Activated CD4-positive, alpha-beta memory T cell treated with anti-CD3 and anti-CD28 coated beads, Interleukin-2, amount 10 ng/mL, durations not matched to agents 7 days and 5 days (primary cell): ENCODE data around the gene DNASE1L2. TPM values are rescaled to one million over a fixed set of nuclear protein-coding genes. Genes with fewer than 3 reads are reported as not detected.

Experiments
- CTCF ChIA-PET: fragments of 350-600 bp; sonication (Branson Sonifier 250); formaldehyde crosslinking; loops from one replicate; lab custom pipeline; 2021; ENCODE audit warnings: antibody characterized with exemption, inconsistent platforms; lab: Charles Lee
- POLR2A ChIA-PET: fragments of 350-600 bp; sonication (Branson Sonifier 250); formaldehyde crosslinking; loops from one replicate; lab custom pipeline; 2021; ENCODE audit warnings: antibody characterized with exemption; lab: Charles Lee
- DNase-seq: peaks from one replicate; pipeline ENCODE4 v3.0.0-alpha.2; 2020
- H3K27ac Mint-ChIP-seq: one replicate; pipeline ENCODE4 v1.8.0; 2021; ENCODE audit warnings: mild to moderate bottlenecking, mixed read lengths
- H3K27me3 Mint-ChIP-seq: one replicate; pipeline ENCODE4 v1.8.0; 2021; ENCODE audit warnings: mixed read lengths
- H3K36me3 Mint-ChIP-seq: one replicate; pipeline ENCODE4 v1.8.0; 2021; ENCODE audit warnings: low read depth, mixed read lengths
- H3K4me1 Mint-ChIP-seq: one replicate; pipeline ENCODE4 v1.8.0; 2021; ENCODE audit warnings: mixed read lengths
- H3K4me3 Mint-ChIP-seq: one replicate; pipeline ENCODE4 v1.8.0; 2021; ENCODE audit warnings: mild to moderate bottlenecking, mixed read lengths
- H3K9me3 Mint-ChIP-seq: one replicate; pipeline ENCODE4 v1.8.0; 2021; ENCODE audit warnings: mixed read lengths
- total RNA-seq, 2 experiments: library from RNA; stranded (reverse); gene quantifications; one replicate each; pipeline ENCODE4 v1.2.3, GENCODE V29; 2021

The DNASE1L2 gene
- total RNA-seq, 2 experiments from 2014 or later: 2.0 to 2.3 TPM

- Mint-ChIP-seq H3K4me1 (peaks cover 2% of the 10 kb centered on the region), H3K27ac (no peak overlapping the region), H3K9me3 (no peaks in the 10 kb centered on the region), H3K4me3 (no peak overlapping the region), H3K27me3 (no peaks in the 10 kb centered on the region), H3K36me3 (peaks cover 13% of the 10 kb centered on the region)
- POLR2A ChIA-PET: no interaction called here
- CTCF ChIA-PET: no interaction called here
- no peak for DNase-seq
These were observed 5.0 kb upstream of the DNASE1L2 start for GRCh38 chr16:2231016-2231931.

DNA sequence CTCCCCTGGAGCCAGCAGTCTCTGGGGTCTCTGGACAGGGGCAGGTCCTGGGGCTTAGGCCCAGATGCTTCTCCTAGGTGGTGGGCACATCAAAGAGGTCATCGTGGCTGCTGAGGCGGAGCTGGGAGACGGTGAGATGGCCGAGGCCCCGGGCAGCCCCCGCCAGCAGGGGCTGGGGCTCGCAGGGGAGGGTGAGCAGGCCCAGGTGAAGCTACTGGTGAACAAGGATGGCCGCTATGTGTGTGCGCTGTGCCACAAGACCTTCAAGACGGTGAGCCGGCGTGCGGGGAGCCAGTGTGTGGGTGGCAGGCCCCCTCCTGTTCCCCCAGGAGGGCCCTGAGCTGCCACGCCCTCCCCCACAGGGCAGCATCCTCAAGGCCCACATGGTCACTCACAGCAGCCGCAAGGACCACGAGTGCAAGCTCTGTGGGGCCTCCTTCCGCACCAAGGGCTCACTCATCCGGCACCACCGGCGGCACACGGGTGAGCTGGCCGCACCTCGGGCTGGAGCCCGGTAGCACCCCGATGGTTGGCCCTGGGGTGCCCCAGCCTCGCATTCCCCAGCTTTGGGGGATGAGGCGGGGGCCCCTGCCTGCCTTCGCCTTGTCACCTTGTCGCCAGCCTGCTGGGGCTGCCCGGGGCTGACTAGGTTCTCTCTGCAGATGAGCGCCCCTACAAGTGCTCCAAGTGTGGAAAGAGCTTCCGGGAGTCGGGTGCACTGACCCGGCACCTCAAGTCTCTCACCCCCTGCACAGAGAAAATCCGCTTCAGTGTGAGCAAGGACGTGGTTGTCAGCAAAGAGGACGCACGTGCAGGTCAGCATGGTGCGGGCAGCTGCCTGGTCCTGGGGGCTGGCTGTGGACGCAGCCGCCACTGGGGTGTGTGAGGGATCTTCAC is 3.9 kb upstream of the DNASE1L2 start:
- no peaks in the 10 kb centered on the region for H3K27me3 Mint-ChIP-seq
- H3K4me3 Mint-ChIP-seq: no peak overlapping the region
- no peak overlapping the region for H3K27ac Mint-ChIP-seq
- no peaks in the 10 kb centered on the region for H3K9me3 Mint-ChIP-seq
- peaks cover 10% of the 10 kb centered on the region for H3K36me3 Mint-ChIP-seq
- DNase-seq: no peak
- ChIA-PET POLR2A (interaction anchor here (2.0 kb wide), 1 partner anchor 18 kb away, joined by 7 read pairs; no protein-coding TSS in a partner anchor), CTCF (no interaction called here)
- no peaks in the 10 kb centered on the region for H3K4me1 Mint-ChIP-seq

- ChIA-PET CTCF (no interaction called here), POLR2A (interaction anchor here (2.0 kb wide), 1 partner anchor 17 kb away, joined by 7 read pairs; no protein-coding TSS in a partner anchor)
- Mint-ChIP-seq H3K27me3 (no peaks in the 10 kb centered on the region), H3K36me3 (peaks cover 10% of the 10 kb centered on the region), H3K9me3 (no peaks in the 10 kb centered on the region), H3K27ac (no peak overlapping the region), H3K4me1 (no peaks in the 10 kb centered on the region), H3K4me3 (no peak overlapping the region)
- DNase-seq: no peak
These were observed 3.0 kb upstream of the DNASE1L2 start for GRCh38 chr16:2233046-2233775.

- no peak overlapping the region for H3K4me3 Mint-ChIP-seq
- H3K36me3 Mint-ChIP-seq: peaks cover 10% of the 10 kb centered on the region
- DNase-seq: no peak
- no peak overlapping the region for H3K27ac Mint-ChIP-seq
- POLR2A ChIA-PET: interaction anchor here (2.0 kb wide), 1 partner anchor 16 kb away, joined by 7 read pairs; no protein-coding TSS in a partner anchor
- CTCF ChIA-PET: no interaction called here
- H3K4me1 Mint-ChIP-seq: no peaks in the 10 kb centered on the region
- no peaks in the 10 kb centered on the region for H3K27me3 Mint-ChIP-seq
- no peaks in the 10 kb centered on the region for H3K9me3 Mint-ChIP-seq
These were observed 2.1 kb upstream of the DNASE1L2 start for GRCh38 chr16:2233872-2234812.

DNA sequence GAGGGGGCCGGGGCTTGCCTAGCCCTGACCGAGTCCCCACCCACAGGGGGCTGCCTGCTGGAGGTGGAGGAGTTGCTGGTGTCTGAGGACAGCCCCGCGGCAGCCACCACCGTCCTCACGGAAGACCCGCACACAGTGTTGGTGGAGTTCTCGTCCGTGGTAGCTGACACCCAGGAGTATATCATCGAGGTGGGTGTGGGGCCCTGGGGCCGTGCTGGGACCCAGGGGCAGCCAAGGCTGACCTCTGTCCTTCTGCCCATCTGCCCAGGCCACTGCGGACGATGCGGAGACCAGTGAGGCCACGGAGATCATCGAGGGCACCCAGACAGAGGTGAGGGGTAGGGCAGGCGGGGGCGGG is 1.5 kb upstream of the DNASE1L2 start:
- ChIA-PET POLR2A (no interaction called here), CTCF (no interaction called here)
- H3K27me3 Mint-ChIP-seq: no peaks in the 10 kb centered on the region
- H3K4me3 Mint-ChIP-seq: no peak overlapping the region
- H3K27ac Mint-ChIP-seq: no peak overlapping the region
- H3K9me3 Mint-ChIP-seq: no peaks in the 10 kb centered on the region
- peaks cover 9% of the 10 kb centered on the region for H3K36me3 Mint-ChIP-seq
- no peaks in the 10 kb centered on the region for H3K4me1 Mint-ChIP-seq
- DNase-seq: no peak

DNA sequence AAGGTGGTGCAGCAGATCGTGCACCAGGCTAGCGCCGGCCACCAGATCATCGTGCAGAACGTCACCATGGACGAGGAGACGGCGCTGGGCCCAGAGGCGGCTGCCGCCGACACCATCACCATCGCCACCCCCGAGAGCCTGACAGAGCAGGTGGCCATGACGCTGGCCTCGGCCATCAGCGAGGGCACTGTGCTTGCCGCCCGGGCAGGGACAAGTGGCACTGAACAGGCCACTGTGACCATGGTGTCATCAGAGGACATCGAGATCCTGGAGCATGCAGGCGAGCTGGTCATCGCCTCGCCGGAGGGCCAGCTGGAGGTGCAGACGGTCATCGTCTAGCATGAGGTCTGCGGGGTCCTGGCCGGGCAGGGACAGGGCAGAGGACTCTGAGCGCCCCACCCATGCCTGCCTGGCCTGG is 1.0 kb upstream of the DNASE1L2 start:
- POLR2A ChIA-PET: no interaction called here
- Mint-ChIP-seq H3K27me3 (no peaks in the 10 kb centered on the region), H3K36me3 (peaks cover 5% of the 10 kb centered on the region)

DNA sequence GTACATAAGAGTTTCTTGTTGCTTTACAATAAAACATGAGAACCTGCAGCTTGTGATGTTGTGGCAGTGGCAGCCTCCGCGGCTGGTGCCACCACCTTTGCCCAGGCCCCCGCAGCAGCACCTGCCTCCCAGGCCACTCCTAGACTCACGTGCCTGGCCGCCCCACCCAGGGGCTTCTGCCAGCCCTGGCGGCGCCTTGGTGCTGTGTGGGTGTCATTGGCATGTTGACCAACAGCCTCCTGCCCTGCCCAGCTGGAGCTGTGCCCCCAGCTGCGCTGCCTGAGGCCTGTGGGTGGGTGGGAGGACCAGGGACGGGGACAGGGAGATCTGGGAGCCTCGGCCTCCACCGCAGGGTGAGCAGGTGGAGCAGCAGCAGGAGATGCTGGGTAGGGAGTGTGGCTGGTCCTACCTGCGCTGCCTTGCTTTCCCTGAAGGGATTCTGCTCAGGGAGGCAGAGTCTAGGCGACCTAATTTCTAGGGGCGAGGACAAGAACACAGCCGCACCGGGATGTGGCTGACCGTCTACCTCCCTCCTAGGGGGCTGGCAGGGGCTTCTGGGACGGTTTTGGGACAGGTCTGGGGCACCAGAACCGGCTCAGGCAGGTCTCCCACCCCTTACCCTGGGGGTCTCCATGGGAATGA is 428 bp upstream of the DNASE1L2 start:
- Mint-ChIP-seq H3K27ac (no peak overlapping the region), H3K9me3 (no peaks in the 10 kb centered on the region), H3K36me3 (peaks cover 5% of the 10 kb centered on the region), H3K4me1 (no peaks in the 10 kb centered on the region), H3K27me3 (no peaks in the 10 kb centered on the region), H3K4me3 (no peak overlapping the region)
- ChIA-PET CTCF (no interaction called here), POLR2A (interaction anchor here (0.8 to 2.5 kb wide), 3 partner anchors 10 to 21 kb away, joined by 3 to 11 read pairs (median 7); partner anchors contain the start of genes ECI1 and PGP)
- no peak for DNase-seq

More for the DNA sequence above, 1.0 kb upstream of the DNASE1L2 start:
- no peak overlapping the region for H3K4me3 Mint-ChIP-seq
- H3K4me1 Mint-ChIP-seq: no peaks in the 10 kb centered on the region
- no peaks in the 10 kb centered on the region for H3K9me3 Mint-ChIP-seq
- CTCF ChIA-PET: no interaction called here
- H3K27ac Mint-ChIP-seq: no peak overlapping the region
- DNase-seq: no peak

DNA sequence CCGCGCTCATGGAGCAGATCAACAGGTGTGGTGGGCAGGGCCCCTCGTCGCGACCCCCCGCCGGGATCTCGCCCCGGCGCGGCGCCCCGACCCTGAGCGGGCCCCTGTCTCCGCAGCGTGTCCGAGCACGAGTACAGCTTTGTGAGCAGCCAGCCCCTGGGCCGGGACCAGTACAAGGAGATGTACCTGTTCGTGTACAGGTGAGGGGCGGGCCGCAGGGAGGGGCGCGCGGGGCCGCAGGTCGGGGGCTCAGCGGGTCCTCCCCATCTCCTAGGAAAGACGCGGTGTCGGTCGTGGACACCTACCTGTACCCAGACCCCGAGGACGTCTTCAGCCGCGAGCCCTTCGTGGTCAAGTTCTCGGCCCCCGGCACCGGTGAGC is 848 bp downstream of the DNASE1L2 start:
- DNase-seq: no peak
- no peaks in the 10 kb centered on the region for H3K4me1 Mint-ChIP-seq
- H3K27me3 Mint-ChIP-seq: no peaks in the 10 kb centered on the region
- no peak overlapping the region for H3K27ac Mint-ChIP-seq
- peaks cover 2% of the 10 kb centered on the region for H3K36me3 Mint-ChIP-seq
- no peak overlapping the region for H3K4me3 Mint-ChIP-seq
- no peaks in the 10 kb centered on the region for H3K9me3 Mint-ChIP-seq
- ChIA-PET CTCF (no interaction called here), POLR2A (interaction anchor here (1.6 to 2.5 kb wide), 2 partner anchors 15 to 23 kb away, joined by 7 to 11 read pairs; partner anchors contain the start of genes ECI1 and PGP)

GRCh38 chr16:2237493-2238149 is 1.4 kb downstream of the DNASE1L2 start:
- Mint-ChIP-seq H3K9me3 (no peaks in the 10 kb centered on the region), H3K27ac (no peak overlapping the region), H3K27me3 (no peaks in the 10 kb centered on the region), H3K36me3 (peaks cover 6% of the 10 kb centered on the region), H3K4me3 (no peak overlapping the region), H3K4me1 (no peaks in the 10 kb centered on the region)
- ChIA-PET CTCF (no interaction called here), POLR2A (interaction anchor here (1.5 to 2.5 kb wide), 2 partner anchors 14 to 82 kb away, joined by 3 to 11 read pairs; partner anchors contain the start of genes ECI1 and TRAF7)
- DNase-seq: no peak

DNA sequence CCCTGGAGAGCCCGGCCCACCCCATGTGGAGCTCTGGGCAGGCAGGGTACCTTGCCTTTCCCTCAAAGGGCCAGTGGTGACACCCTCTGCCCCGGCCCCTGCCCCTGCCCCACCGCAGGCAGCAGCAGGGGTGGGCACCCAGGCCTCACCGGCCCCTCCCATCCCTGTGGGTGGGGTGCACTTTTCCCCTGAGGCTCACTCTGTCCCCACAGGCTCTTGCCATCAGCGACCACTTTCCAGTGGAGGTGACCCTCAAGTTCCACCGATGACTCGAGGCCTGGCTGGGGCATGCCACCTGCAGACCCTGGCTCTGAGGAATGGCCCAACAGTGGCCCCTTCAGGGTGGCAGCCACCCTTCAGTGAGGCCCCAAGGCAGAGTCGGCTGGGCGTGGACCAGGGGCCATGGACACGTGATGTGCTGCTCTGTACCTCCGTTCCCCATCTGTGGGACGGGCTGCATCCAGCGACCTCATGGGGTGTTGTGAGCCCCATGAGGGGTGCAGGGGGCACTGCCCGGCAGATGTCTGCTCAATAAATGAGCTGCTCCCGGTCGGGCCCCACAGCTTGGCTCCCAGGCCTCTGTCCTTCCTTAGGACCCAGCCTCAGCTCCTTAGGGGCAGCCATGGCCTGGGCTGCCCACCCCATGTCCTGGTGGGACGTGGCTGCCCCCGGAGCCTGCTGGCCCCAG is 2.0 kb downstream of the DNASE1L2 start:
- H3K27me3 Mint-ChIP-seq: no peaks in the 10 kb centered on the region
- ChIA-PET POLR2A (interaction anchor here (1.2 to 2.5 kb wide), 3 partner anchors 14 to 83 kb away, joined by 3 to 11 read pairs (median 5); partner anchors contain the start of genes ECI1 and TRAF7), CTCF (no interaction called here)
- peaks cover 6% of the 10 kb centered on the region for H3K36me3 Mint-ChIP-seq
- no peak for DNase-seq
- H3K4me3 Mint-ChIP-seq: no peak overlapping the region
- H3K27ac Mint-ChIP-seq: no peak overlapping the region
- no peaks in the 10 kb centered on the region for H3K9me3 Mint-ChIP-seq
- no peaks in the 10 kb centered on the region for H3K4me1 Mint-ChIP-seq
